ENCODE measurements around the gene PATE2. TPM values are rescaled to one million over a fixed set of nuclear protein-coding genes. Genes with fewer than 3 reads are reported as not detected.

PATE2 gene
- polyA plus RNA-seq, 1 donor (not counting 4 experiments of a cell fraction or from before 2014, with no cell fraction given): not detected

GRCh38 chr11:125787827-125788226 is 9.2 kb upstream of the PATE2 start, which contains the start of gene PATE3:
PATE3 (plus strand) TSS chr11:125788127; CDS start chr11:125788152, 25 bp downstream.
- no peak for FAIRE-seq
- H3K36me3 ChIP-seq (ENCODE audit: control insufficient read depth in 2 of 2, extremely low read depth in 1 of 2, insufficient read depth in 2 of 2, low read length in 2 of 2): no peaks in the 10 kb centered on the region
- DNase-seq (ENCODE audit: low read depth, low spot score): no peak
- dilution Hi-C loops (cut with MboI; ENCODE audit: extremely low pct_ligation_motif_present, low sequenced_read_pairs): no loop called here
- H3K9me1 ChIP-seq (ENCODE audit: control insufficient read depth, extremely low read depth, insufficient read depth, low read length): no peaks in the 10 kb centered on the region
- H2AFZ ChIP-seq (ENCODE audit: control insufficient read depth, low read length): no peak within 1 kb of the TSS
- no peaks in the 10 kb centered on the region for H3K27me3 ChIP-seq (ENCODE audit: control insufficient read depth, extremely low read depth, insufficient read depth, low read length)
- H3K4me1 ChIP-seq (ENCODE audit: control insufficient read depth, extremely low read depth, insufficient read depth, low read length): no peaks in the 10 kb centered on the region
- no peak within 1 kb of the TSS for H3K27ac ChIP-seq (ENCODE audit: control insufficient read depth, insufficient read depth, low read length)
- no peaks in the 10 kb centered on the region for H3K79me2 ChIP-seq (ENCODE audit: control insufficient read depth, insufficient read depth, low read length)
- no peaks in the 10 kb centered on the region for H3K9me3 ChIP-seq (ENCODE audit: control insufficient read depth, low read depth, low read length)
- TF ChIP-seq CTCF (optimal IDR thresholded peaks at IDR 0.05 in 1 of 3, IDR thresholded peaks at IDR 0.05 in 1 of 3, conservative IDR thresholded peaks at IDR 0.05 in 1 of 3; ENCODE audit: extremely low read depth in 1 of 3, insufficient read depth in 2 of 3, low read length in 3 of 3) (no peak), EZH2 (IDR thresholded peaks at IDR 0.05; ENCODE audit: low read length) (no peak)
- no peak within 1 kb of the TSS for H3K9ac ChIP-seq (ENCODE audit: control insufficient read depth, extremely low read depth, insufficient read depth, low read length)
- H4K20me1 ChIP-seq (ENCODE audit: control insufficient read depth, extremely low read depth, insufficient read depth, low read length): no peaks in the 10 kb centered on the region
- H3K4me2 ChIP-seq (ENCODE audit: control insufficient read depth, extremely low read depth, insufficient read depth, low read depth, low read length): no peak within 1 kb of the TSS
- no peak within 1 kb of the TSS for H3K4me3 ChIP-seq (ENCODE audit: control insufficient read depth in 2 of 3, extremely low read depth in 1 of 3, insufficient read depth in 2 of 3, low read depth in 1 of 3, low read length in 3 of 3)

- no peaks in the 10 kb centered on the region for H3K36me3 ChIP-seq (ENCODE audit: control insufficient read depth in 2 of 2, extremely low read depth in 1 of 2, insufficient read depth in 2 of 2, low read length in 2 of 2)
- no peak overlapping the region for H3K27ac ChIP-seq (ENCODE audit: control insufficient read depth, insufficient read depth, low read length)
- dilution Hi-C loops (cut with MboI; ENCODE audit: extremely low pct_ligation_motif_present, low sequenced_read_pairs): no loop called here
- FAIRE-seq: no peak
- H3K4me2 ChIP-seq (ENCODE audit: control insufficient read depth, extremely low read depth, insufficient read depth, low read depth, low read length): no peak overlapping the region
- no peaks in the 10 kb centered on the region for H3K9me3 ChIP-seq (ENCODE audit: control insufficient read depth, low read depth, low read length)
- no peaks in the 10 kb centered on the region for H4K20me1 ChIP-seq (ENCODE audit: control insufficient read depth, extremely low read depth, insufficient read depth, low read length)
- no peak overlapping the region for H3K9ac ChIP-seq (ENCODE audit: control insufficient read depth, extremely low read depth, insufficient read depth, low read length)
- TF ChIP-seq CTCF (optimal IDR thresholded peaks at IDR 0.05 in 1 of 3, IDR thresholded peaks at IDR 0.05 in 1 of 3, conservative IDR thresholded peaks at IDR 0.05 in 1 of 3; ENCODE audit: extremely low read depth in 1 of 3, insufficient read depth in 2 of 3, low read length in 3 of 3): no peak
- no peaks in the 10 kb centered on the region for H3K9me1 ChIP-seq (ENCODE audit: control insufficient read depth, extremely low read depth, insufficient read depth, low read length)
- no peaks in the 10 kb centered on the region for H3K4me1 ChIP-seq (ENCODE audit: control insufficient read depth, extremely low read depth, insufficient read depth, low read length)
- no peak overlapping the region for H3K4me3 ChIP-seq (ENCODE audit: control insufficient read depth in 2 of 3, extremely low read depth in 1 of 3, insufficient read depth in 2 of 3, low read depth in 1 of 3, low read length in 3 of 3)
- no peak for DNase-seq (ENCODE audit: low read depth, low spot score)
- no peak overlapping the region for H2AFZ ChIP-seq (ENCODE audit: control insufficient read depth, low read length)
- H3K27me3 ChIP-seq (ENCODE audit: control insufficient read depth, extremely low read depth, insufficient read depth, low read length): no peaks in the 10 kb centered on the region
- H3K79me2 ChIP-seq (ENCODE audit: control insufficient read depth, insufficient read depth, low read length): no peaks in the 10 kb centered on the region
Measured at GRCh38 chr11:125784678-125785077, 6.0 kb upstream of the PATE2 start.

Data from keratinocyte (primary cell).